BLaER1 treated with 17β-estradiol and CSF1 and Interleukin-3, amounts not matched to agents 10 nM and 100 nM (cell line): Measurements from ENCODE around the gene SMIM33.
"Not testable (repeated sequence)": the region's sequence is repeated elsewhere in the genome, so short reads cannot be mapped to it uniquely, and the experiment has no call there.

Experiments used
- H3K27ac ChIP-seq, 11 experiments: shearing (Covaris generic); formaldehyde crosslinking; 2 replicates each; pipeline ENCODE4 v1.8.1; 2022
- H3K27me3 ChIP-seq, 11 experiments: shearing (Covaris generic); formaldehyde crosslinking; 2 replicates each; pipeline ENCODE4 v1.8.1; 2022
- H3K36me3 ChIP-seq, 11 experiments: shearing (Covaris generic); formaldehyde crosslinking; 2 replicates each; pipeline ENCODE4 v1.8.1; 2022
- H3K4me1 ChIP-seq, 10 experiments: shearing (Covaris generic); formaldehyde crosslinking; 2 replicates each; pipeline ENCODE4 v1.8.1; 2022
- H3K4me2 ChIP-seq, 11 experiments: shearing (Covaris generic); formaldehyde crosslinking; 2 replicates each; pipeline ENCODE4 v1.8.1; 2022
- H3K4me3 ChIP-seq, 10 experiments: shearing (Covaris generic); formaldehyde crosslinking; 2 replicates each; pipeline ENCODE4 v1.8.1; 2022
- H3K9ac ChIP-seq, 11 experiments: shearing (Covaris generic); formaldehyde crosslinking; 2 replicates each; pipeline ENCODE4 v1.8.1; 2022
- H3K9me3 ChIP-seq, 11 experiments: shearing (Covaris generic); formaldehyde crosslinking; replicated peaks in 1 of 11; 2 replicates each; pipeline ENCODE4 v1.8.1; 2022
- H4K20me1 ChIP-seq, 11 experiments: shearing (Covaris generic); formaldehyde crosslinking; 2 replicates each; pipeline ENCODE4 v1.8.1; 2022
- Cebpa-rat ChIP-seq, 11 experiments: shearing (Covaris generic); IDR thresholded peaks; 2 replicates each; pipeline ENCODE4 v1.8.1; 2022

Gene SMIM33

DNA sequence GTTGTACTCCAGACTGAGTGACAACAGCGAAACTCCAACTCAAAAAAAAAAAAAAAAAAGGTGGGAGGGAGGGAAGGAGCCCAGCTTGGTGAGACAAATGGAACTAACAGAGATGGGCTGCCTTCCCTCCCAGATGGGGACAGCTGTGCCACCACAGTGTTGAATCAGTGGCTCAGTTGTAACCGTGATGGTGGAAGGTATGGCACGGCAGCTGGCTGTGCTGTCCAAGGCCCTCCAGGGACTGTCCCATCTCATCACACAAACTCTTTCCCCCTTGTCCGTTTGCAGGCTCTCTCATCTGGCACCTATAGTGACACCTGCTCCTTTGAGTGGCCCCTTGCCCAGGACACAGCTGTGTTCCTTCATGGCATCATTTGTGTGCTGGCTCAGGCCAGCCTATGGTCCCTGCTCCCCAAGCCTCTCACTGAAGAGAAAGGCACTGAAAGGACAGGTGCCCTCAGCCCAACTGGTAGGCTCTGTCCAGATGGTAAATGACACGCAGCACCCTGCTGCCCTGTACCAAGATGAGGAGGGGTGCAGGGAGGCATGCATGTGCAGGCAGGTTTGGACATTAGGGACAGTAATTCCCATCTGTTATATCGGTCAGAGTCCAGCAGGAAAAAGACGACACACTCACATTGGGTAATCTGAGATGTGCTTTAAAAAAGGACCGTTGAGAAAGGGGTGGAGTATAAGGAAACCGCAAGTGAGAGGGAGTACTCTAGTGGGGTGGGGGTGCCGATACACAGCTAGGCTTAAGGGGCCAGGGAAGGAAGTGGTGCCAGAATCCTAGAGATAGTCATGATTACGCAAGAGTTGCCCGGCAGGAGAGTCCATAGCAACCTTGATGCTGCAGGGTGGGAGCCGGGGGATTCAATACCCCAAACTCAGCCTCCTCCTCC lies 4.3 kb downstream of the SMIM33 start:
- Histone ChIP-seq H3K4me2 (peak overlapping the region; percentile 77 to 100 (median 95)), H3K4me1 (peaks cover 86 to 100% (median 100%) of the 10 kb centered on the region in 10 experiments), H3K4me3 (peak overlapping the region in 8 of 10 experiments; percentile 21 to 57 (median 44); a peak in 14 of 20 replicates), H3K27me3 (no peaks in the 10 kb centered on the region), H3K9me3 (no peaks in the 10 kb centered on the region), H3K36me3 (peaks cover 0 to 61% (median 29%) of the 10 kb centered on the region in 11 experiments; a peak in 17 of 22 replicates), H4K20me1 (peaks cover 0 to 54% (median 0%) of the 10 kb centered on the region in 11 experiments; a peak in 7 of 22 replicates), H3K27ac (peak overlapping the region in 9 of 11 experiments; percentile 46 to 92 (median 84); a peak in 18 of 22 replicates), H3K9ac (peak overlapping the region in 9 of 11 experiments; percentile 52 to 95 (median 68); a peak in 17 of 22 replicates)
- peak; percentile 59 to 99 (median 98) for TF ChIP-seq Cebpa-rat (IDR thresholded peaks at IDR 0.05)

GRCh38 chr5:139475865-139476617 lies 5.2 kb downstream of the SMIM33 start:
- peaks cover 0 to 63% (median 0%) of the 10 kb centered on the region in 11 experiments; a peak in 7 of 22 replicates for H4K20me1 ChIP-seq
- H3K4me2 ChIP-seq = peak overlapping the region; percentile 77 to 100 (median 95)
- peak overlapping the region in 7 of 10 experiments; percentile 27 to 57 (median 47); a peak in 14 of 20 replicates for H3K4me3 ChIP-seq
- peak overlapping the region in 9 of 11 experiments; percentile 52 to 95 (median 66); a peak in 17 of 22 replicates for H3K9ac ChIP-seq
- H3K9me3 ChIP-seq = no peaks in the 10 kb centered on the region
- H3K36me3 ChIP-seq = peaks cover 0 to 70% (median 30%) of the 10 kb centered on the region in 11 experiments; a peak in 17 of 22 replicates
- peak overlapping the region in 9 of 11 experiments; percentile 46 to 92 (median 84); a peak in 18 of 22 replicates for H3K27ac ChIP-seq
- H3K4me1 ChIP-seq = peaks cover 88 to 100% (median 100%) of the 10 kb centered on the region in 10 experiments
- no peak for TF ChIP-seq Cebpa-rat (IDR thresholded peaks at IDR 0.05)
- no peaks in the 10 kb centered on the region for H3K27me3 ChIP-seq

- H3K9me3 ChIP-seq, H3K27me3 ChIP-seq: not testable (repeated sequence)
- peaks cover 0 to 68% (median 0%) of the 10 kb centered on the region in 11 experiments; a peak in 7 of 22 replicates for H4K20me1 ChIP-seq
- H3K4me2 ChIP-seq = peak overlapping the region; percentile 83 to 100 (median 99); a peak in 21 of 22 replicates
- peaks cover 83 to 100% (median 92%) of the 10 kb centered on the region in 10 experiments for H3K4me1 ChIP-seq
- H3K9ac ChIP-seq = peak overlapping the region in 8 of 11 experiments; percentile 19 to 96 (median 54); a peak in 10 of 22 replicates
- peaks cover 0 to 74% (median 30%) of the 10 kb centered on the region in 11 experiments; a peak in 17 of 22 replicates for H3K36me3 ChIP-seq
- peak overlapping the region in 8 of 11 experiments; percentile 0 to 95 (median 26); a peak in 8 of 22 replicates for H3K27ac ChIP-seq
- peak overlapping the region in 4 of 10 experiments; percentile 86 to 93 (median 90); a peak in 8 of 20 replicates for H3K4me3 ChIP-seq
These were observed 8.0 kb downstream of the SMIM33 start for GRCh38 chr5:139478657-139479423.

DNA sequence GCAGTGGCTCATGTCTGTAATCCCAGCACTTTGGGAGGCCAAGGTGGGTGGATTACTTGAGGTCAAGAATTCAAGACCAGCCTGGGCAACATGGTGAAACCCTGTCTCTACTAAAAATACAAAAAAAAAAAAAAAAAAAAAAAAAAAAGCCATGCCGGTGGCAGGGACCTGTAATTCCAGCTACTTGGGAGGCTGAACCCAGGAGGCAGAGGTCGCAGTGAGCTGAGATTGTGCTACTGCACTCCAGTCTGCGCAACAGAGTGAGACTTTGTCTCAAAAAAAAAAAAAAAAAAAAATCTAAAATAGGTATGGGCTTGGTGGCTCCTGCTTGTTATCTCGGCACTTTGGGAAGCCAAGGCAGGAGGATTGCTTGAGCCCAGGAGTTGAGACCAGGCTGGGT lies 8.9 kb downstream of the SMIM33 start:
- peaks cover 0 to 68% (median 0%) of the 10 kb centered on the region in 11 experiments; a peak in 7 of 22 replicates for H4K20me1 ChIP-seq
- peak overlapping the region in 6 of 11 experiments; percentile 12 to 95 (median 20); a peak in 4 of 22 replicates for H3K27ac ChIP-seq
- peak overlapping the region in 5 of 10 experiments; percentile 67 to 93 (median 88); a peak in 8 of 20 replicates for H3K4me3 ChIP-seq
- H3K4me1 ChIP-seq = peaks cover 83 to 100% (median 92%) of the 10 kb centered on the region in 10 experiments
- H3K27me3 ChIP-seq, H3K9me3 ChIP-seq: not testable (repeated sequence)
- H3K4me2 ChIP-seq = peak overlapping the region; percentile 83 to 100 (median 99); a peak in 21 of 22 replicates
- H3K9ac ChIP-seq = peak overlapping the region in 5 of 11 experiments; percentile 79 to 96 (median 91); a peak in 9 of 22 replicates
- peaks cover 0 to 66% (median 30%) of the 10 kb centered on the region in 11 experiments; a peak in 17 of 22 replicates for H3K36me3 ChIP-seq

- Histone ChIP-seq H4K20me1 (peaks cover 0 to 54% (median 0%) of the 10 kb centered on the region in 11 experiments; a peak in 7 of 22 replicates), H3K4me1 (peaks cover 76 to 92% (median 84%) of the 10 kb centered on the region in 10 experiments), H3K4me2 (peak overlapping the region; percentile 83 to 100 (median 99)), H3K9me3 (no peaks in the 10 kb centered on the region), H3K27me3 (no peaks in the 10 kb centered on the region), H3K36me3 (peaks cover 0 to 54% (median 25%) of the 10 kb centered on the region in 11 experiments; a peak in 17 of 22 replicates), H3K27ac (peak overlapping the region; percentile 67 to 98 (median 92); a peak in 21 of 22 replicates), H3K9ac (peak overlapping the region; percentile 76 to 96 (median 86)), H3K4me3 (peak overlapping the region; percentile 48 to 93 (median 69))
- no peak for TF ChIP-seq Cebpa-rat (IDR thresholded peaks at IDR 0.05)
These were observed 10.3 kb downstream of the SMIM33 start for GRCh38 chr5:139481122-139481533.

DNA sequence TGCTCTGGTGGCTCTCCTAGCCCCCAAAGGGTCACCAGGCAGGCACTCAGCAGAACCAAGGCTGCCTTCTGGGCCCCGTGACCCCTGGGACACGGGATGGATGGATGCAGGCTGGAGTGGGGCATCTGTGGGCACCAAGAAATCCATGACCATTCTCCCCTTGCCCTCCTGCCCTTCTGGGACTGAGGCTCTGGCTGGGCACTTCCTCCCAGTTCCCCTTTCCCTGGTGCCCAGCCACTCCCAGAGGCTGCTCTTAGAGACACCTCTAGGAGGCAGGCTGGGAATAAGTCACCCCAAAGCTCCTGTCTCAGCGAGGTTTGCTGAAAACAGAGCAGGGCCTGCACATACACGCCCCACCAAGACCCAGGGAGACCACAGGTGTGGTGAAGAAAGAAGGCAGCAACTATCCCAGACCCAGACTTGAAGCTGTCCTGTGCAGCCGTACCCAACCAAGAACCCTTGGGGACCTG lies 10.8 kb downstream of the SMIM33 start:
- Histone ChIP-seq H3K27me3 (no peaks in the 10 kb centered on the region), H3K4me1 (peaks cover 75 to 87% (median 81%) of the 10 kb centered on the region in 10 experiments), H4K20me1 (peaks cover 0 to 49% (median 0%) of the 10 kb centered on the region in 11 experiments; a peak in 7 of 22 replicates), H3K36me3 (peaks cover 0 to 50% (median 24%) of the 10 kb centered on the region in 11 experiments; a peak in 17 of 22 replicates), H3K4me3 (peak overlapping the region; percentile 48 to 93 (median 69)), H3K9ac (peak overlapping the region; percentile 76 to 96 (median 86)), H3K4me2 (peak overlapping the region; percentile 83 to 100 (median 99)), H3K27ac (peak overlapping the region; percentile 67 to 98 (median 92)), H3K9me3 (no peaks in the 10 kb centered on the region)
- no peak for TF ChIP-seq Cebpa-rat (IDR thresholded peaks at IDR 0.05)

DNA sequence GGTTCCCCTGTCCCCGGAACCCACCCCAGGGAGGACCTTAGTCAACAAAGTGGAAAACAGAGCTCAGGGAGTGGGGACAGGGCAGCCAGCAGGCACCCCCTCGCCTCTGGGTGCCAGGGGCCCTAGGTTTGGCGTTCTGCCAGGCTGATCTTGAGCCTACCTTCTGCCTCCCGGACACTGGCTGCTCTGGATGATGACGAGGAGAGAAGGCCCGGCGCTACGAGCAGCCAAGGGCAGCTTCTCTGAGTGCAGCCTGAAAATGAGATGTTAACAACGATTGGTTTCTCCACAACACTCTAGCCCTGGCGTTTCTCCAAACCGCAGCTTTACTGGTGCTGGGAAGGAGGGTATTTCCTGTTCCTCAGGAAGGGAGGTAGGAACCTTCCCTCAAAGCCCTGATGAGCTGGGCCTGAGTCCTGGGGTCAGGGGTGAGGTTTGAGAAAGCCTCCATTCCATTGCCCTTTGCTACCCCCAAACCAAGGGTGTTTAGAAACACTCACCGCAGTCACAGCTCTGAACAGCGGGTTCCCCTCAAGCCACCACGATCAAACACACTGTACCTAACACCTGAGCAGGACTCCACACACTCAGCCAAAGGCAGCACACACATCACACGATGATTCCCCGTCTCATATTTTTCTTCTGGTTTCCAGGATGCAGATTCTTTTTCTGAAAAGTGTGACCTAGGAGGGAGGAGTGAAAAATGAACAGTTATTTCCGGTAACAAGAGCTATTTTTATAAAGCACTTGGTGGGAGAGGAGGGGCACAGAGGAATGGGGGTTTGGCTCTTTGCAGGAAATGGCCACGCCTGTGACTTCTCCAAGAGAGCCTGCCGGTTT lies 11.5 kb downstream of the SMIM33 start, which contains the start of gene STING1:
TSS of gene STING1 (minus strand) at position 709 of the 840 bp plus-strand sequence. CDS start 1,054 bp downstream, outside the sequence.
- TF ChIP-seq Cebpa-rat (IDR thresholded peaks at IDR 0.05) = no peak
- Histone ChIP-seq H4K20me1 (peaks cover 0 to 43% (median 0%) of the 10 kb centered on the region in 11 experiments; a peak in 6 of 22 replicates), H3K4me2 (peak within 1 kb of the TSS; percentile 83 to 100 (median 99)), H3K4me1 (peaks cover 68 to 81% (median 79%) of the 10 kb centered on the region in 10 experiments), H3K9me3 (no peaks in the 10 kb centered on the region), H3K36me3 (peaks cover 0 to 43% (median 19%) of the 10 kb centered on the region in 11 experiments; a peak in 17 of 22 replicates), H3K9ac (peak within 1 kb of the TSS; percentile 76 to 96 (median 86)), H3K4me3 (peak within 1 kb of the TSS; percentile 48 to 93 (median 69)), H3K27ac (peak within 1 kb of the TSS; percentile 67 to 98 (median 92)), H3K27me3 (no peaks in the 10 kb centered on the region)

GRCh38 chr5:139482890-139483208 lies 12.0 kb downstream of the SMIM33 start:
- Histone ChIP-seq H3K9ac (peak overlapping the region; percentile 76 to 96 (median 86); a peak in 20 of 22 replicates), H3K4me2 (peak overlapping the region; percentile 83 to 100 (median 99)), H3K4me1 (peaks cover 65 to 81% (median 75%) of the 10 kb centered on the region in 10 experiments), H4K20me1 (peaks cover 0 to 37% (median 0%) of the 10 kb centered on the region in 11 experiments; a peak in 5 of 22 replicates), H3K36me3 (peaks cover 0 to 37% (median 13%) of the 10 kb centered on the region in 11 experiments; a peak in 16 of 22 replicates), H3K4me3 (peak overlapping the region in 8 of 10 experiments; percentile 48 to 93 (median 78); a peak in 15 of 20 replicates), H3K27ac (peak overlapping the region; percentile 67 to 98 (median 92); a peak in 21 of 22 replicates)
- not testable (repeated sequence) for H3K9me3 ChIP-seq, H3K27me3 ChIP-seq
